H1 (cell line): ENCODE data around the gene CD160. TPM values are rescaled to one million over a fixed set of nuclear protein-coding genes. Genes with fewer than 3 reads are reported as not detected.

ENCODE experiments used
- CTCF ChIA-PET: fragments of 300-600 bp; sonication (Branson Sonifier 250); formaldehyde crosslinking; loops from one replicate; lab custom pipeline; 2021; ENCODE audit not compliant: partially characterized antibody; lab: Charles Lee
- POLR2A ChIA-PET: fragments of 300-600 bp; sonication (Branson Sonifier 250); formaldehyde crosslinking; loops from one replicate; lab custom pipeline; 2021; ENCODE audit warnings: inconsistent platforms; ENCODE audit not compliant: partially characterized antibody; lab: Charles Lee
- DNase-seq, 2 experiments: peaks; one replicate each; pipeline versions ENCODE4 v3.0.0 to v3.0.0-alpha.2; 2010 to 2022; ENCODE audit warnings: low spot score in 2 of 2, low read depth in 1 of 2, mixed read lengths in 1 of 2
- FAIRE-seq: peaks from 2 replicates; lab custom pipeline; 2011; peaks lifted over from hg19 to GRCh38; lab: Jason Lieb, UNC
- H2AFZ ChIP-seq: 2 replicates; pipeline ENCODE4 v1.8.1; 2012; ENCODE audit warnings: low read length, inconsistent platforms
- H2AK5ac ChIP-seq: 2 replicates; pipeline ENCODE4 v1.6.1; 2013; ENCODE audit warnings: low read depth, low read length
- H2BK120ac ChIP-seq: replicated peaks from 2 replicates; pipeline ENCODE3; 2013; ENCODE audit warnings: low read depth, low read length, inconsistent platforms
- H2BK12ac ChIP-seq: 2 replicates; pipeline ENCODE4 v1.6.1; 2013; ENCODE audit warnings: low read depth, low read length
- H2BK15ac ChIP-seq: 2 replicates; pipeline ENCODE4 v1.6.1; 2013; ENCODE audit warnings: low read length
- H2BK20ac ChIP-seq: 2 replicates; pipeline ENCODE4 v1.6.1; 2013; ENCODE audit warnings: low read length
- H2BK5ac ChIP-seq: 2 replicates; pipeline ENCODE4 v1.6.1; 2013; ENCODE audit warnings: low read depth, low read length
- H3K14ac ChIP-seq: 2 replicates; pipeline ENCODE4 v1.6.1; 2013; ENCODE audit warnings: inconsistent platforms; ENCODE audit not compliant: insufficient read length
- H3K18ac ChIP-seq: 2 replicates; pipeline ENCODE4 v1.6.1; 2013; ENCODE audit warnings: low read length; ENCODE audit errors: extremely low read depth
- H3K23ac ChIP-seq: 2 replicates; pipeline ENCODE4 v1.6.1; 2013; ENCODE audit warnings: inconsistent platforms; ENCODE audit not compliant: insufficient read length
- H3K23me2 ChIP-seq: 2 replicates; pipeline ENCODE4 v1.6.1; 2013; ENCODE audit warnings: low read depth, low read length
- H3K27ac ChIP-seq: 2 replicates; pipeline ENCODE4 v1.6.1; 2011; ENCODE audit warnings: low read depth, low read length, inconsistent platforms
- H3K27me3 ChIP-seq, 4 experiments: replicated peaks in 1 of 4; 1 replicate in 1 of 4; 2 replicates in 3 of 4; pipeline versions ENCODE4 v1.6.1 to v1.8.1; 2011 to 2013; ENCODE audit warnings: low read length in 3 of 4, mild to moderate bottlenecking in 3 of 4, inconsistent platforms in 2 of 4, mixed read lengths in 2 of 4, moderate library complexity in 1 of 4; ENCODE audit not compliant: control insufficient read depth in 3 of 4, insufficient read depth in 3 of 4; ENCODE audit errors: extremely low read depth in 1 of 4
- H3K36me3 ChIP-seq, 4 experiments: 2 replicates each; pipeline versions ENCODE4 v1.6.1 to v1.8.1; 2011 to 2013; ENCODE audit warnings: mild to moderate bottlenecking in 4 of 4, low read length in 3 of 4, moderate library complexity in 2 of 4, control low read depth in 1 of 4, inconsistent platforms in 1 of 4; ENCODE audit not compliant: insufficient read depth in 4 of 4, control insufficient read depth in 2 of 4
- H3K4ac ChIP-seq: replicated peaks from 2 replicates; pipeline ENCODE3; 2013; ENCODE audit warnings: low read length, low read depth, mixed read lengths, inconsistent platforms; ENCODE audit not compliant: insufficient read length
- H3K4me1 ChIP-seq, 4 experiments: replicated peaks in 1 of 4; 1 replicate in 1 of 4; 2 replicates in 3 of 4; pipeline versions ENCODE4 v1.6.1 to v1.8.1; 2011 to 2013; ENCODE audit warnings: low read length in 3 of 4, inconsistent platforms in 2 of 4, mixed read lengths in 1 of 4; ENCODE audit not compliant: insufficient read depth in 4 of 4, control insufficient read depth in 3 of 4
- H3K4me2 ChIP-seq, 2 experiments: 2 replicates each; pipeline versions ENCODE4 v1.6.1 to v1.8.1; 2011 to 2013; ENCODE audit warnings: low read depth in 2 of 2, low read length in 2 of 2, control low read depth in 1 of 2, inconsistent platforms in 1 of 2, mild to moderate bottlenecking in 1 of 2; ENCODE audit not compliant: insufficient read depth in 1 of 2
- H3K4me3 ChIP-seq, 4 experiments: fragments of 200-600, 300-600 bp in 1 of 4; sonication (generic), shearing (Covaris generic), sonication (Bioruptor Twin) in 1 of 4; 2 replicates each; pipeline versions ENCODE4 v1.5.1 to v1.8.1; 2011 to 2016; ENCODE audit warnings: low read length in 4 of 4, low read depth in 3 of 4, control low read depth in 2 of 4, inconsistent platforms in 2 of 4, mild to moderate bottlenecking in 2 of 4, mixed read lengths in 1 of 4, moderate library complexity in 1 of 4; ENCODE audit not compliant: insufficient read depth in 2 of 4; ENCODE audit errors: extremely low read depth in 1 of 4
- H3K56ac ChIP-seq: replicated peaks from 2 replicates; pipeline ENCODE3; 2013; ENCODE audit warnings: low read depth, mild to moderate bottlenecking, mixed read lengths, low read length, inconsistent platforms; ENCODE audit not compliant: insufficient read length
- H3K79me1 ChIP-seq: 2 replicates; pipeline ENCODE4 v1.6.1; 2013; ENCODE audit warnings: low read depth, low read length, control low read depth
- H3K79me2 ChIP-seq, 2 experiments: 2 replicates each; pipeline versions ENCODE4 v1.6.1 to v1.8.1; 2012 to 2013; ENCODE audit warnings: low read length in 2 of 2, mild to moderate bottlenecking in 2 of 2, inconsistent platforms in 1 of 2; ENCODE audit not compliant: insufficient read depth in 2 of 2, control insufficient read depth in 1 of 2
- H3K9ac ChIP-seq, 4 experiments: replicated peaks in 1 of 4; 1 replicate in 1 of 4; 2 replicates in 3 of 4; pipeline versions ENCODE4 v1.6.1 to v1.8.1; 2011 to 2013; ENCODE audit warnings: low read depth in 3 of 4, low read length in 3 of 4, control low read depth in 2 of 4, mild to moderate bottlenecking in 2 of 4, moderate library complexity in 2 of 4, inconsistent platforms in 1 of 4; ENCODE audit errors: extremely low read depth in 1 of 4
- H3K9me3 ChIP-seq, 2 experiments: 2 replicates each; pipeline versions ENCODE4 v1.6.1 to v1.8.1; 2012 to 2013; ENCODE audit warnings: mild to moderate bottlenecking in 2 of 2, moderate library complexity in 2 of 2, control low read depth in 1 of 2, inconsistent platforms in 1 of 2, low read depth in 1 of 2, low read length in 1 of 2, mixed read lengths in 1 of 2; ENCODE audit not compliant: insufficient read depth in 2 of 2
- H4K20me1 ChIP-seq, 2 experiments: replicated peaks in 1 of 2; 2 replicates each; pipeline versions ENCODE3 to v1.8.1; 2011 to 2013; ENCODE audit warnings: inconsistent platforms in 2 of 2, low read length in 2 of 2, mild to moderate bottlenecking in 1 of 2; ENCODE audit not compliant: insufficient read depth in 2 of 2, control insufficient read depth in 1 of 2
- H4K5ac ChIP-seq: 2 replicates; pipeline ENCODE4 v1.6.1; 2013; ENCODE audit warnings: low read length, low read depth, mixed read lengths, inconsistent platforms; ENCODE audit not compliant: insufficient read length
- H4K8ac ChIP-seq: 2 replicates; pipeline ENCODE4 v1.8.0; 2013; ENCODE audit warnings: mild to moderate bottlenecking, moderate library complexity, low read length, inconsistent platforms; ENCODE audit not compliant: insufficient read depth; ENCODE audit errors: extremely low read depth
- H4K91ac ChIP-seq: replicated peaks from 2 replicates; pipeline ENCODE3; 2013; ENCODE audit warnings: low read length, mixed read lengths, inconsistent platforms; ENCODE audit not compliant: insufficient read length
- BRCA1 ChIP-seq: IDR thresholded peaks from 2 replicates; pipeline ENCODE4 v1.6.1; 2012; ENCODE audit warnings: low read depth, low read length, improper control_type of control experiment
- CHD1 ChIP-seq: IDR thresholded peaks from 2 replicates; pipeline ENCODE4 v1.6.1; 2012; ENCODE audit warnings: low read depth, low read length, improper control_type of control experiment
- KDM4A ChIP-seq: IDR thresholded peaks from one replicate; pipeline ENCODE4 v1.7.1; 2012; ENCODE audit warnings: low read depth, mild to moderate bottlenecking, moderate library complexity, low read length, inconsistent platforms; ENCODE audit not compliant: severe bottlenecking
- MAFK ChIP-seq: IDR thresholded peaks from 2 replicates; pipeline ENCODE4 v1.6.1; 2012; ENCODE audit warnings: low read depth, mild to moderate bottlenecking, improper control_type of control experiment, low read length
- POLR2A ChIP-seq, 2 experiments: IDR thresholded peaks; 1 replicate in 1 of 2; 2 replicates in 1 of 2; pipeline ENCODE4 v1.6.1; 2011; ENCODE audit warnings: low read depth in 2 of 2, low read length in 2 of 2, mild to moderate bottlenecking in 2 of 2; ENCODE audit errors: control extremely low read depth in 1 of 2
- RAD21 ChIP-seq, 2 experiments: IDR thresholded peaks in 1 of 2; conservative IDR thresholded peaks in 1 of 2; 2 replicates each; pipeline ENCODE4 v1.6.1; 2011; ENCODE audit warnings: low read depth in 2 of 2, low read length in 2 of 2, improper control_type of control experiment in 1 of 2, inconsistent platforms in 1 of 2, mild to moderate bottlenecking in 1 of 2, moderate library complexity in 1 of 2
- RXRA ChIP-seq: IDR thresholded peaks from 2 replicates; pipeline ENCODE4 v1.6.1; 2011; ENCODE audit warnings: low read depth, mild to moderate bottlenecking, low read length, moderate library complexity; ENCODE audit not compliant: insufficient read depth
- SIN3A ChIP-seq, 2 experiments: IDR thresholded peaks in 1 of 2; conservative IDR thresholded peaks in 1 of 2; 2 replicates each; pipeline ENCODE4 v1.6.1; 2011 to 2012; ENCODE audit warnings: low read length in 2 of 2, improper control_type of control experiment in 1 of 2, low read depth in 1 of 2, mild to moderate bottlenecking in 1 of 2
- SIX5 ChIP-seq: IDR thresholded peaks from 2 replicates; pipeline ENCODE4 v1.6.1; 2011; ENCODE audit warnings: mild to moderate bottlenecking, low read depth, low read length
- TEAD4 ChIP-seq: IDR thresholded peaks from 2 replicates; pipeline ENCODE4 v1.6.1; 2012; ENCODE audit warnings: low read depth, low read length, inconsistent platforms, mixed read lengths
- YY1 ChIP-seq: IDR thresholded peaks from 2 replicates; pipeline ENCODE4 v1.6.1; 2011; ENCODE audit warnings: low read depth, mild to moderate bottlenecking, low read length
- WGBS, 2 experiments: shearing (Covaris generic) in 1 of 2; methylation state at CpG; one replicate each; pipeline versions ENCODE4 v1.1.6 to v1.1.7; 2013 to 2015; ENCODE audit warnings: low lambda C conversion rate in 2 of 2, mixed read lengths in 2 of 2, inconsistent platforms in 1 of 2, low coverage in 1 of 2, missing lambda C conversion rate in 1 of 2; ENCODE audit not compliant: insufficient replicate concordance in 2 of 2, insufficient coverage in 1 of 2, insufficient read length in 1 of 2; ENCODE audit errors: extremely low coverage in 1 of 2, missing lambda C conversion rate in 1 of 2; 5-methylcytosine and 5-hydroxymethylcytosine counted together
- polyA plus RNA-seq, 7 experiments: library from polyadenylated mRNA; depleted of rRNA in 3 of 7; stranded (reverse) in 5 of 7; unstranded in 2 of 7; fragments of >200 nt in 5 of 7; fragments of 200-250 nt in 2 of 7; gene quantifications; 1 replicate in 5 of 7; 2 replicates in 1 of 7; 4 replicates in 1 of 7; pipeline versions ENCODE4 v1.2.1 to v1.2.3, GENCODE V29; 2011 to 2013; ENCODE audit warnings: missing spikeins in 2 of 7, mixed read lengths in 2 of 7
- total RNA-seq: library from RNA; stranded (reverse); fragmentation: NEBNext Ultra II Directional; extraction: Animal tissue kit (Norgen Biotek cat#: 25700); gene quantifications from 2 replicates; pipeline ENCODE4 v1.2.1, GENCODE V29; 2021

CD160 gene
- total and polyA plus RNA-seq, 2 of the 8 experiments (the other 6 are each of a cell fraction or from before 2014, with no cell fraction given): not detected

DNA sequence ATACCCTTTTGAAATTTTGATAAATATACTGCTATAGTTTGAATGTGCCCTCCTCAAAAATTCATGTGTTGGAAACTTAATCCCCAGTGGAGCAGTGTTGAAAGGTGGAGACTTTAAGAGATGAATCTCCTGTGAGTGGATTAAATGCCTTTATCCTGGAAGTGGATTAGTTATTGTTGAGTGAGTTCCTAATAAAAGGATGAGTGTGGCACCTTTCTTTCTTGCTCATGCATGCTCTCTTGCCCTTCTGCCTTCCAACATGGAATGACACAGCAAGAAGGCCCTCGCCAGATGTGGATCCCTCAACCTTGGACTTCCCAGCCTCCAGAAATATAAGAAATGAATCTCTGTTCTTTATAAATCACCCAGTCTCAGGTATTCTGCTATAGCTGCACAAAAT lies 51.8 kb downstream of the CD160 start:
- Histone ChIP-seq H3K79me2 (no peaks in the 10 kb centered on the region), H3K9me3 (peaks cover 0 to 11% of the 10 kb centered on the region in 2 experiments; a peak in 1 of 4 replicates), H3K23ac (no peak overlapping the region), H3K4me1 (no peaks in the 10 kb centered on the region), H3K79me1 (no peaks in the 10 kb centered on the region), H3K14ac (no peak overlapping the region), H4K5ac (no peak overlapping the region), H3K4me2 (no peak overlapping the region), H2BK20ac (no peak overlapping the region), H3K36me3 (peaks cover 0 to 14% (median 0%) of the 10 kb centered on the region in 4 experiments; a peak in 4 of 8 replicates), H3K23me2 (no peaks in the 10 kb centered on the region), H3K18ac (no peak overlapping the region), H3K56ac (no peak overlapping the region), H2BK12ac (no peak overlapping the region), H3K4me3 (no peak overlapping the region), H3K9ac (no peak overlapping the region), H2BK15ac (no peak overlapping the region), H3K27ac (no peak overlapping the region), H3K4ac (no peak overlapping the region), H2BK120ac (no peak overlapping the region), H4K20me1 (no peaks in the 10 kb centered on the region), H2BK5ac (no peak overlapping the region), H4K8ac (no peak overlapping the region), H4K91ac (no peak overlapping the region), H2AFZ (no peak overlapping the region), H2AK5ac (no peak overlapping the region), H3K27me3 (no peaks in the 10 kb centered on the region)
- WGBS, 2 experiments: 83% methylated on average over 1 of the region's 1 CpG; no CpG with 5 or more reads in 1 of the 2 experiments
- CTCF ChIA-PET: no interaction called here
- no peak for TF ChIP-seq YY1
- TF ChIP-seq CHD1: no peak
- TF ChIP-seq MAFK: no peak
- TF ChIP-seq SIX5: no peak
- TF ChIP-seq SIN3A (conservative IDR thresholded peaks at IDR 0.05 in 1 of 2, IDR thresholded peaks at IDR 0.05 in 1 of 2; ENCODE audit: low read depth in 1 of 2, low read length in 2 of 2): no peak
- no peak for TF ChIP-seq KDM4A
- no peak for TF ChIP-seq TEAD4
- TF ChIP-seq BRCA1: no peak
- no peak for TF ChIP-seq RAD21 (IDR thresholded peaks at IDR 0.05 in 1 of 2, conservative IDR thresholded peaks at IDR 0.05 in 1 of 2; ENCODE audit: low read depth in 2 of 2, low read length in 2 of 2)
- TF ChIP-seq POLR2A (IDR thresholded peaks at IDR 0.05; ENCODE audit: control extremely low read depth in 1 of 2, low read depth in 2 of 2, low read length in 2 of 2): no peak
- TF ChIP-seq RXRA: no peak
- FAIRE-seq (no peak), DNase-seq (no peak)
- POLR2A ChIA-PET: no interaction called here
